CMK (cell line): ENCODE data around the gene JARID2.

ENCODE experiments used
- DNase-seq: peaks from one replicate; pipeline ENCODE4 v3.0.0-alpha.2; 2010; ENCODE audit warnings: low read depth

Gene JARID2

DNA sequence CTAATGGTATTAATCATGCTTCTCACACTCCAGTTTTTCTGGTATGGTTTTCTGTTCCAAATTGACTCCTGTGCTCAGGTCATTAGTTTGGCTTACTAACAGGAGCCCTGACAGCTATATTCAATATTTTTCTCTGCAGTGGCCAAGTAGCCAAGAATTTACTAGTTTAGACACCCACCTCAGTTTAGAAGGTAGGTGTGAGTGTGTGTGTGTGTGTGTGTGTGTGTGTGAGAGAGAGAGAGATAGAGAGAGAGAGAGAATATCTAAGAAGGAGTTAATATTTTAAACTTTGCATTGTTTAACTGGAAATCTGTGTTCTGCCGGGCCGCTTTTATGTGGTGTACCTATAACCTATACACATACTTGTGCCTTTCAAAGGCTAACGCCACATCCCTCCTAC is 18.5 kb downstream of the JARID2 start:
- DNase-seq, result no peak

DNA sequence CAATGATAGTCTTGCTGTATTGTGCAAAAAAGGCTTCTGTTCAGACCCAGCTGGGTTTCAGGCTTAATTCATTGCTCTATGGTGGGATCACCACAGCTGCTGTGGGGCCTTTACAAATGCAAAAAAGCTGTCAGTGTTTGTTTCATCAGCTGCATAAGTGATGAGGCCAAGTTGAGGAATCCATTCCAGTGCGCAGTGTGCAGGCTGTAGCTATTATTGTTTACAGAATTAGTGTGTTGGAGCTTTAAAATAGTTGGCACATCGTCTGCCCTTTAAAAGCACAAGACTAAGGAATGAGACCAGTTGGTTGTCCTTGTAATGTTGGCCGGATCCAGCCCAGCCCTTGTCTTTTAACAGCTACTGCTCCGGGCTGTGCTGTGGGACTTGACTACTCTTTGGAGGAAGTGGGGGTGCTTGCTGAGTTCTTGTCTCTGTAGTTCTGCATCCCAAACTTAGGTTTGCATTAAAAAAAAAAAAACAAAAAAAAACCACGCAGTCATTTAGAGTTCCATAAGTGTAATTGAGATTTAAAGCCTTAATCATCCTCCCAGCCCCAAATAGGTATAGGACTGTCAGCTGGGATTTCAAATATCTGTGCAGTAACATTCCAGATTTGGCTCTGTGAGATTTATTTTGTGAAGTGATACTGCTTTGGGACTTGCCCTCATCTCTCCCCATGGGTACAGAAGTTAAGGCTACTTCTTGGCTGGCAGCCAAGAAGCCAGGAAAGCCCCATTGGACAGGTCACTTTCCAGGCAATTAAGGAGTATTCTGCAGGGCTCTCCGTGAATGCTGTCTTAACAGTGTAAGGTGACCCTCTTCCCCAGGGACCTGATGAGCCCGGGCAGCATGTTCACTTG is 19.3 kb downstream of the JARID2 start:
- DNase-seq, result no peak

DNA sequence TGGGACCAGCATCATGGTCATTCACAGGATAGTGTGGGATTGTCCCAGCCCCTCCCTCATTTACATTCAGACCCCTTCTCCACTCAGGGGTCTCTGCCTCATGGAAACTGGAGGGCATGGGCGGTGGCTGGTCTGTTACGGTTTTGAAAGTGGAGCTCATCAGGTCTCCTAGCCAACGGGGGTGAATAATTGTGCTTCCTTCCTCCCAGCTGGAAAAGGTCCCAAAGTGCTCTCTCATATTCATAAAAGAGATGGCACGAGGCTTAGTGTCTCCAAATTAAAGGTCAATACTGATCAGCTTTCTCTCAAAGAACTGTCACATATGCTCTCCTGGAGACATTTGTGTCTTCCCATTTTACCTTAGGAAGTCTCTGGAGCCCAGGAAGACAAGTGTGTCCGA is 19.9 kb downstream of the JARID2 start:
- no peak for DNase-seq

DNA sequence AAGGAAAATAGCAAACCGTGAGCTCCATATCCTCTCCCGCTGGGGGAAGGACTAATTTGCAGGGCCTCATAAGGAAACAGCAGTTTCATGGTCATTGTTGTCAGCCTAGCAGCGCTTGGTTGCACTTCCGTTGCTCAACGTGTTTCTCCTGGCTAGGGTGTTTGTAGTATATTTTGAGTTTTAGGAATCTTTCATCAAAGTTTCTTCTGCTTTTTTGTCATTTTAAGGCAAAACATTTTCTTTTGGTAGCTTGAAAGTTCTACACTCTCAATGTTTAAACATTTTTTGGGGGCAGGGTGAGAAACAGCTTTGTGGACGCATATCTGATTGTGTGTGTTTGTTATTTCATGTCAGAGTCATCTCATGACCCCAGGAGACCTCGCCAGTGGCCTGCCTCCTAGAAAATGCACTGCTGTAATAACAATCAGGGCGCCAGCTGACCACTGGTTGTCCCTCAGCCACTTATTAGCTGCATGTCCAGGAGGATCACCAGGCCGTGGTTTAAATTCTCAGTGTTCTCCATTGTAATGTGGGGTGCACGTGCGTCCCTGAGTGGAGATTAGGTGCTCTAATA is 20.6 kb downstream of the JARID2 start:
- no peak for DNase-seq

DNA sequence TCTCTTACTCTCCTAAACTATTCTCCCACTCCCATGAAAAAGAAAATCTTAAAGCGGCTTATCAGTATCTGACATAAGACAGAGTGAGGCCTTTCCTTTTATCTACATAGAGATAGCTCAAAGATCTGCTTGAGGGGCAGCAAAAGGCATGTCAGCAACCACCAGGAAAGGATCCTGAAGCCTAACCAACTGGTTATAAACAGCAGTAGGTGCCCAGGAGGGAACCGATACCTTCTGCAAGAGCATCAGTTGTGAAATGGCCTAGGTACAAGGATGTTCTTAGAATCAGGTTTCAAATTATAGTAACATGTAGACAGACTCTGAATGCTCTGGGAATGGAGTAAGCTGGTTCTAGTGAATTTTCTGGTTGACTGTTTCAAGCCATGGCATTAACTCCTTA is 21.4 kb downstream of the JARID2 start:
- no peak for DNase-seq

DNA sequence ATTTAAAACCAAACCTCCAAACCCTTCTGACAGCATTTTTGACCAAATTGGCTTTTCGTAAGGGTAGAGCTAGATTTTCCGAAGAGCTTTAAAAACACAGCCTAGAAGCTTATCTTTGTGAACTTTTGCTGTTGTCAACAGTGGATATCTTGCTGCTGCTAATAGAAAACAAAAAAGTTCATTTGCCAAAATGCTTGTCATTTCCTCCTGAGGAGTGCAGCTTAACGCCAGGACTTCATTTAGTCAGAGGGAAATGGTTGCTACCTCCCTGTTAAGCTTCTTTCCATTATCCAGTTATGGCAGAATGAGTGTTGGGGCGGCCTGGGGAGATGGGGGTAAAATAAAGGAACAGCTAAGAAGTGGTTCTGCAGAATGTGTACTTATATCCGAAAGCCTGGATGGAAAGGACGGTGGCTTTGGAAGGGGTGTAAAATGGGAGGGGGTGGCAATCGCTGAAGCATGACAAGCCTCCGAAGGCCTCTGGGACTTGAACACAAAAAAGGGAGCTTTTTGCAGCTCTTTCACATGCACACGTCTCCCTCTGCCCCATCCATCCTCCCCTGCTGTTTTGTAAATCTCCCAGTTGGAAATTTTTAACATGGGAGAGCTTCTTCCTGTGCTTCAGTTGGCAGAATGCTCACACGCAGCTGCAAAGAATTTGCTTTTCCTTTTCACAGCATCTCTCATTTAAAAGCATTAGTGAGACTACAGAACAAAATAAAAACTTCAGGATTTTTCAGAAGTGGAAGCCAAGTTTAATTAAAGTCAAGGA is 22.5 kb downstream of the JARID2 start:
- DNase-seq, result no peak

DNA sequence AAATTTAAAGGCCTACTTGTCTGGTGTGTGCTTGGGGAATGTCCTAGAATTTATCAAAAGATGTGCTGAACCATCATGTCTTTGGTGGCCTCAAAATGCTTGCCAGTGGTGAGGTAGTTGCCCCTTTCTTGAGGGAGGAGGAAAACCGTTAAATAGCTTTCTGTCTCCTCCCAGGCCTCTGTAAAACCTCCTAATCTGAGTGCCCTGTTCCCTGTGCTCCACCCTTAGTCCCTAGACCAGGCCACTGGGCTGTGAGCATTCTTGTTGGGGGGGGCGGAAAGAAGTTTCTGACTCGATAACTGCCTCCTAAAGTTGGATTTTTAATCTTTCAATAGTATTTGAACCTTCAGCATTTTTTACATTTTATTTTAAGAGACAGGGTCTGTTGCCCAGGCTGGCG is 23.1 kb downstream of the JARID2 start:
- DNase-seq, result no peak

GRCh38 chr6:15269619-15270018 is 23.8 kb downstream of the JARID2 start:
- DNase-seq, result no peak

DNA sequence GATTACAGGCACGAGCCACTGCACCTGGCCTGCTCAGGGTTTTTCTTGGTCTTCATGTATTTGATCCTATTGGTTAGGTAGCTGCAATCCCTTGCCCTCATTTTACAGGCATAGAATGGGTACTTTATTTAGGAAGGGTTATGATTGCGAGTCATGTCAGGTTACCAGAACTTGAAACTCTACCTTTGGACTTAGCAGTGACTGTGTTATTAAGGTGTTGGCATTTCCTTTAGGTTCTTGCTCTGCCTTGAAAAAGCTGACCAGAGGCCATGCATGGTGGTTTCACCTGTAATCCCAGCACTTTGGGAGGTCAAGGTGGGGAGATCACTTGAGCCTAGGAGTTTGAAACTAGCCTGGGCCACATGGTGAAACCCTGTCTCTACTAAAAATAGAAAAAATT is 24.5 kb downstream of the JARID2 start:
- no peak for DNase-seq

DNA sequence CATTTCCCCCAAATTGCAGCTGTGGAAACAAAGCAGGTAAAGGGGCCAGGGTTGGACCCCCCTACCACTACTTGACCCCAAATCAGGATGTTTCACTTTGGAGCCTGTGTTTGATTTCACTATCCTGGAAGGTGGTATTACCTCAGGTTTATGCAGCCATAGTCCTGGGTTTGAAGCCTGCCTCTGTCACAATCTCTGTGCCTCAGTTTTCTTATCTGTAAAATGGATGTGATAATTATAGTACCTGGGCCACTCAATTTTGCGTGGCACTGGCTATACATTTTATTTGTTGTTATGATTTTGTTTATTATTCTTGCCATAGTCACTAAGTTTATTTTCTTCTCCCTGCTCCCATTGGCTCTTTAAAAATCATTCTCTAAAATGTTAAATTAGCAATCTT is 26.7 kb downstream of the JARID2 start:
- DNase-seq, result no peak

GRCh38 chr6:15274692-15275387 is 29.0 kb downstream of the JARID2 start:
- no peak for DNase-seq

GRCh38 chr6:15276036-15276985 is 30.4 kb downstream of the JARID2 start:
- no peak for DNase-seq

DNA sequence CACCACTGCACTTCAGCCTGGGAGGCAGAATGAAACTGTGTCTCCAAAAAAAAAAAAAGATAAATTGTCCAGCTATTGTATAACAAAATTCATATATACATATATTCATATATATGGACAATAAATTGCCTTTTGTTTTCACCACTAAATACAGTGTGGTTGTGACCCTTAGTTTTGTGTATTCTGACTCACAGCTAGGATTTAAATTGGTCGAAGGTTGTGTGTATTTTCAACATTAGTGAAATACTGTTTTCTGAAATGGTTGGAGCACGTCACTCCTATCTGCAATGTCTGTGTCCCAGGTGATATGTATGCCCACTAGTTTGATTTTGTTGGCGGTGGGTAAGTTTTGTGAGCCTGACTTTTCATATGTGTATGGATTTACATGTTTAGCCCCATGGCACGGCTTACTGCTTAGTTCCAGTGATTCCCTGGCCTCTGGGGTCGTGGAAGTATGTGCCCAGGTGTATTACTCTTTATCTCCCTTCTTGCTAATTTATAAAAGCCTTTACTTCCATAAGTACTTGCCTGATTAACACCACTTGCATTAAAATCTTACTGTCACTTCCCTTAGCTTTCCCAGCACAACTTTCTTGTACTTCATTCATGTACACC is 33.3 kb downstream of the JARID2 start:
- no peak for DNase-seq

DNA sequence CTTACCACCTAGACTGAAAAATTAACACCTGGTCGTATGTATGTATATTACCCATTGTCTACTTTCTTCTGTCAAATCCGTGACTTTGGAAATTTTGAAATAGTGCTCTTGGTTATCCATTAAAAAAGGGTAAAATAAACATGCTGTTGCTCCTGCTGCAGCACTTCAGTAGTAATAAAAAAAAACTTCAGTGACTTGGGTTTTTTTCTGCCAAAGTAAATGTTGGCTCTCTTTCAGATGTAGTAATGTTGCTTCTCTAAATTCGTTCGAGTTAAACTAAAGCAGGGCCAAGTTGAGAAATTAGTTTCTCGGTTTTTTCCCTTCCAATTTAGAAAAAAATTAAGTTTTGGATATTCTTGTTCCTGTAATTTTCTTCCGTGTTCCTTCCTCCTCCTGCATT is 34.2 kb downstream of the JARID2 start:
- no peak for DNase-seq

DNA sequence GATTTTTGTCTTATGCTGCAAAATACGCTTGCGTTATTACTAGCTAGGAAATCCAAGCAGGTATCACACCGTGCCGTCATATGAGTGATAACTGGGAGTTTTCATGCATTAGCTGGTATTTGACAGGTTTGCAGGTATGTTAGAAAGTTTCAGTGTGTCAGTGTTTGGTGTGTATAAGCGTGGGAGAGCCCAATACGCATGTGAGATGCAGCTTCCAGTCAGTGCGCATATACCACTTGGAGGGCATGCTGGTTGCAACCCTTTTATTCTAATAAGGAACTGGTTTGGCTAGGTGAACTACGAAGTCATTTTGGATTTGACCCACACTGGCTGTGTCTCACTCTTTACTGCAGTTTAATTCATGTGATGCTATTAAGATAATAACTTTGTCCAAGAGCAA is 35.1 kb downstream of the JARID2 start:
- DNase-seq, result no peak

DNA sequence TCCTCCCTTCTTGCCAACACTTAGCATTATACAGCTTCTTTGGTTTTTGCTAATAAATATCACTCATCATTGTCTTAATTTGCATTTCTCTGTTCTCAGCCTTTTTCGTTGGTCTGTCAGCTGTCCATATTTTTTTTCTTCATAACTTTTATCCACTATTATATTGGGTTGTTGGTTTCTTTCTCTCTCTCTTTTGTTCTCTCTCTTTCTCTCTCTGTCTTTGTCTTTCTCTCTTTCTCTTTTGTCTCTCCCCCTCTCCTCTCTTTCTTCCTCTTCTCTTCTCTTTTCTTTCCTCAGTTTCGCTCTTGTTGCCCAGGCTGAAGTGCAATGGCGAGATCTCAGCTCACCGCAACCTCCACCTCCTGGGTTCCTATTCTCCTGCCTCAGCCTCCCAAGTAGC is 36.5 kb downstream of the JARID2 start:
- DNase-seq, result no peak

GRCh38 chr6:15283986-15284361 is 38.1 kb downstream of the JARID2 start:
- DNase-seq, result no peak

DNA sequence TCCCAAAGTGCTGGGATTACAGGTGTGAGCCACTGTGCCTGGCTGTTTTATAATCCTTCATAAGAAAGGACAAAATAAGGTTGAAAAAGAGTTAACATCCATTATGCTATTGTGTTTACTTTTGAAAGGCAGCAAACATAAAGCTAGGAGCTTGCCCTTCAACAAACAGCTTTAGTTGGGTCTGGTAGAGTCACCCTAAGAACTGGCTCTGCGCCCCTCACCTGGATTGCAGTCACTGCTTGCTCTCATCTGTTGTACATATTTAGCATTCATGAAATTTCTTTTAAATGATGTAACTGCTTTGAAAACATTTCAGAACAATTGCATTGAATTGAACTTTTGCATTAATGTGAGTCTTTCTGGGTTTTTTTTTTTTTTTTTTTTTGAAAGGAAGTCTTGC is 38.9 kb downstream of the JARID2 start:
- no peak for DNase-seq

- DNase-seq, result no peak
Observed at GRCh38 chr6:15285682-15286294, 39.9 kb downstream of the JARID2 start.

GRCh38 chr6:15287670-15288375 is 42.0 kb downstream of the JARID2 start:
- no peak for DNase-seq
